ENCODE data around the gene TWIST2.

Gene TWIST2

GRCh38 chr2:238847841-238848690, at the start of gene TWIST2:
Gene TWIST2 (plus strand): TSS chr2:238848085. CDS start chr2:238848216, 131 bp downstream.
- peak; percentile 93 for DNase-seq

- no peak for DNase-seq
Observed at GRCh38 chr2:238801791-238802190, 46.1 kb upstream of the TWIST2 start.

GRCh38 chr2:238802957-238803356, 44.9 kb upstream of the TWIST2 start:
- no peak for DNase-seq

GRCh38 chr2:238803996-238804870, 43.7 kb upstream of the TWIST2 start:
- no peak for DNase-seq

- no peak for DNase-seq
Observed at GRCh38 chr2:238808761-238809160, 39.1 kb upstream of the TWIST2 start.

GRCh38 chr2:238810321-238810720, 37.6 kb upstream of the TWIST2 start:
- no peak for DNase-seq

- peak; percentile 39 for DNase-seq
Observed at GRCh38 chr2:238811293-238811692, 36.6 kb upstream of the TWIST2 start.

GRCh38 chr2:238811759-238812158, 36.1 kb upstream of the TWIST2 start:
- no peak for DNase-seq

GRCh38 chr2:238813109-238813508, 34.8 kb upstream of the TWIST2 start:
- no peak for DNase-seq

GRCh38 chr2:238814815-238815214, 33.1 kb upstream of the TWIST2 start:
- no peak for DNase-seq

- no peak for DNase-seq
Observed at GRCh38 chr2:238816291-238816690, 31.6 kb upstream of the TWIST2 start.

GRCh38 chr2:238817382-238817781, 30.5 kb upstream of the TWIST2 start:
- no peak for DNase-seq

GRCh38 chr2:238817891-238818290, 30.0 kb upstream of the TWIST2 start:
- DNase-seq, result no peak

GRCh38 chr2:238818561-238818960, 29.3 kb upstream of the TWIST2 start:
- DNase-seq, result peak; percentile 20

GRCh38 chr2:238820197-238820596, 27.7 kb upstream of the TWIST2 start:
- DNase-seq, result no peak

- peak; percentile 77 for DNase-seq
Observed at GRCh38 chr2:238820916-238821315, 27.0 kb upstream of the TWIST2 start.

GRCh38 chr2:238821391-238821790, 26.5 kb upstream of the TWIST2 start:
- peak; percentile 82 for DNase-seq

GRCh38 chr2:238821944-238822670, 25.8 kb upstream of the TWIST2 start:
- no peak for DNase-seq

- DNase-seq, result no peak
Observed at GRCh38 chr2:238822955-238823354, 24.9 kb upstream of the TWIST2 start.

- no peak for DNase-seq
Observed at GRCh38 chr2:238831177-238831576, 16.7 kb upstream of the TWIST2 start.

GRCh38 chr2:238834982-238835381, 12.9 kb upstream of the TWIST2 start:
- no peak for DNase-seq

- DNase-seq, result no peak
Observed at GRCh38 chr2:238835726-238836301, 12.1 kb upstream of the TWIST2 start.

Measured in HCEC 1CT (cell line).